Testis (tissue), 2 donors: Measurements from ENCODE around the gene PSTPIP1.

Experiments
- POLR2A ChIP-seq: fragments of 450-650 bp; IDR thresholded peaks from one replicate; pipeline ENCODE4 v1.6.1; 2017; ENCODE audit warnings: antibody characterized with exemption, mild to moderate bottlenecking, moderate library complexity
- TF ChIP-seq, protein P1 (sequence below), 3 experiments: fragments of 450-650 bp in 2 of 3; fragments of 200-600 bp in 1 of 3; sonication (generic) in 1 of 3; IDR thresholded peaks; one replicate each; pipeline ENCODE4 v1.5.1; 2016 to 2019; ENCODE audit warnings: antibody characterized with exemption in 3 of 3, mild to moderate bottlenecking in 2 of 3, moderate library complexity in 1 of 3

- TF ChIP-seq, protein P1, sequence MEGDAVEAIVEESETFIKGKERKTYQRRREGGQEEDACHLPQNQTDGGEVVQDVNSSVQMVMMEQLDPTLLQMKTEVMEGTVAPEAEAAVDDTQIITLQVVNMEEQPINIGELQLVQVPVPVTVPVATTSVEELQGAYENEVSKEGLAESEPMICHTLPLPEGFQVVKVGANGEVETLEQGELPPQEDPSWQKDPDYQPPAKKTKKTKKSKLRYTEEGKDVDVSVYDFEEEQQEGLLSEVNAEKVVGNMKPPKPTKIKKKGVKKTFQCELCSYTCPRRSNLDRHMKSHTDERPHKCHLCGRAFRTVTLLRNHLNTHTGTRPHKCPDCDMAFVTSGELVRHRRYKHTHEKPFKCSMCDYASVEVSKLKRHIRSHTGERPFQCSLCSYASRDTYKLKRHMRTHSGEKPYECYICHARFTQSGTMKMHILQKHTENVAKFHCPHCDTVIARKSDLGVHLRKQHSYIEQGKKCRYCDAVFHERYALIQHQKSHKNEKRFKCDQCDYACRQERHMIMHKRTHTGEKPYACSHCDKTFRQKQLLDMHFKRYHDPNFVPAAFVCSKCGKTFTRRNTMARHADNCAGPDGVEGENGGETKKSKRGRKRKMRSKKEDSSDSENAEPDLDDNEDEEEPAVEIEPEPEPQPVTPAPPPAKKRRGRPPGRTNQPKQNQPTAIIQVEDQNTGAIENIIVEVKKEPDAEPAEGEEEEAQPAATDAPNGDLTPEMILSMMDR (IDR thresholded peaks at IDR 0.05), result no peak
- no peak for TF ChIP-seq POLR2A
Measured at GRCh38 chr15:76973906-76974305, 21.0 kb upstream of the PSTPIP1 start.
